Parathyroid adenoma (tissue), 2 donors: Measurements from ENCODE around the gene THEMIS2.

Experiments
- H2AFZ ChIP-seq: fragments of 300-600 bp; sonication (generic); one replicate; pipeline ENCODE4 v1.7.0; 2017; ENCODE audit warnings: antibody characterized with exemption, mild to moderate bottlenecking
- H3K27ac ChIP-seq: fragments of 300-600 bp; sonication (generic); one replicate; pipeline ENCODE4 v1.7.0; 2017
- H3K27me3 ChIP-seq: fragments of 300-600 bp; sonication (generic); one replicate; pipeline ENCODE4 v1.7.0; 2017; ENCODE audit warnings: low read length; ENCODE audit not compliant: control insufficient read depth, insufficient read depth
- H3K36me3 ChIP-seq: fragments of 300-600 bp; sonication (generic); one replicate; pipeline ENCODE4 v1.7.0; 2017; ENCODE audit warnings: low read length; ENCODE audit not compliant: control insufficient read depth, insufficient read depth
- H3K4me1 ChIP-seq: fragments of 300-600 bp; sonication (generic); one replicate; pipeline ENCODE4 v1.7.0; 2017; ENCODE audit warnings: control low read depth
- H3K4me2 ChIP-seq: fragments of 300-600 bp; sonication (generic); one replicate; pipeline ENCODE4 v1.7.0; 2017; ENCODE audit warnings: low read length
- H3K4me3 ChIP-seq: fragments of 300-600 bp; sonication (generic); one replicate; pipeline ENCODE4 v1.7.0; 2017; ENCODE audit warnings: low read depth, low read length
- H3K79me2 ChIP-seq: fragments of 300-600 bp; sonication (generic); one replicate; pipeline ENCODE4 v1.7.0; 2017; ENCODE audit warnings: control low read depth
- H3K9ac ChIP-seq: fragments of 300-600 bp; sonication (generic); one replicate; pipeline ENCODE4 v1.7.0; 2017; ENCODE audit warnings: mild to moderate bottlenecking
- H3K9me3 ChIP-seq: fragments of 300-600 bp; sonication (generic); one replicate; pipeline ENCODE4 v1.7.0; 2017; ENCODE audit warnings: low read length; ENCODE audit not compliant: control insufficient read depth
- TF ChIP-seq, protein P1 (sequence below): fragments of 300-600 bp; sonication (generic); IDR thresholded peaks from one replicate; pipeline ENCODE4 v1.7.0; 2017; ENCODE audit warnings: antibody characterized with exemption, mild to moderate bottlenecking
- donor health status: primary hyperparathyroidism.

The THEMIS2 gene

GRCh38 chr1:27858949-27859576, 13.3 kb upstream of the THEMIS2 start:
- Histone ChIP-seq H3K79me2 (no peaks in the 10 kb centered on the region), H2AFZ (no peak overlapping the region), H3K27ac (no peak overlapping the region), H3K9me3 (no peaks in the 10 kb centered on the region), H3K27me3 (no peaks in the 10 kb centered on the region), H3K4me1 (no peaks in the 10 kb centered on the region), H3K9ac (no peak overlapping the region), H3K4me3 (no peak overlapping the region), H3K36me3 (no peaks in the 10 kb centered on the region), H3K4me2 (no peak overlapping the region)
- TF ChIP-seq, protein P1, sequence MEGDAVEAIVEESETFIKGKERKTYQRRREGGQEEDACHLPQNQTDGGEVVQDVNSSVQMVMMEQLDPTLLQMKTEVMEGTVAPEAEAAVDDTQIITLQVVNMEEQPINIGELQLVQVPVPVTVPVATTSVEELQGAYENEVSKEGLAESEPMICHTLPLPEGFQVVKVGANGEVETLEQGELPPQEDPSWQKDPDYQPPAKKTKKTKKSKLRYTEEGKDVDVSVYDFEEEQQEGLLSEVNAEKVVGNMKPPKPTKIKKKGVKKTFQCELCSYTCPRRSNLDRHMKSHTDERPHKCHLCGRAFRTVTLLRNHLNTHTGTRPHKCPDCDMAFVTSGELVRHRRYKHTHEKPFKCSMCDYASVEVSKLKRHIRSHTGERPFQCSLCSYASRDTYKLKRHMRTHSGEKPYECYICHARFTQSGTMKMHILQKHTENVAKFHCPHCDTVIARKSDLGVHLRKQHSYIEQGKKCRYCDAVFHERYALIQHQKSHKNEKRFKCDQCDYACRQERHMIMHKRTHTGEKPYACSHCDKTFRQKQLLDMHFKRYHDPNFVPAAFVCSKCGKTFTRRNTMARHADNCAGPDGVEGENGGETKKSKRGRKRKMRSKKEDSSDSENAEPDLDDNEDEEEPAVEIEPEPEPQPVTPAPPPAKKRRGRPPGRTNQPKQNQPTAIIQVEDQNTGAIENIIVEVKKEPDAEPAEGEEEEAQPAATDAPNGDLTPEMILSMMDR: no peak

DNA sequence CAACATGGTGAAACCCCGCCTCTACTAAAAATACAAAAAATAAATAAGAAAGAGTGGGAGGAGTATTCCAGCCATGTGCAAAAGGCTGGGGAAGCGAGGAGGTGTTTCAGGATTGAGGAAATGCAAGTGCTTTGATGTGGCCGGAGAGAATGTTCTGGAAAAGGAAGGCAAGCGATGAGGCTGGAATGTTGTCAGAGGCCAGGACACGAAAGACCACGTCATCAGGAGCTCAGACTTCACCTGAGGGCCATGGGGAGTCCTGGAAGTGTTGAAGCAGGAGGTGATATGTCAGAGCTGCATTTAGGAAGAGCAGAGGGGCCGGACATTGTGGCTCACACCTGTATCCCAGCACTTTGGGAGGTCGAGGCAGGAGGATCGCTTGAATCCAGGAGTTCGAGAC, 10.9 kb upstream of the THEMIS2 start:
- H3K4me1 ChIP-seq: no peaks in the 10 kb centered on the region
- no peak overlapping the region for H3K9ac ChIP-seq
- no peaks in the 10 kb centered on the region for H3K9me3 ChIP-seq
- H3K4me3 ChIP-seq: no peak overlapping the region
- no peak overlapping the region for H3K27ac ChIP-seq
- H3K27me3 ChIP-seq: no peaks in the 10 kb centered on the region
- no peak overlapping the region for H2AFZ ChIP-seq
- H3K36me3 ChIP-seq: no peaks in the 10 kb centered on the region
- H3K4me2 ChIP-seq: no peak overlapping the region
- TF ChIP-seq, protein P1: no peak
- no peaks in the 10 kb centered on the region for H3K79me2 ChIP-seq

DNA sequence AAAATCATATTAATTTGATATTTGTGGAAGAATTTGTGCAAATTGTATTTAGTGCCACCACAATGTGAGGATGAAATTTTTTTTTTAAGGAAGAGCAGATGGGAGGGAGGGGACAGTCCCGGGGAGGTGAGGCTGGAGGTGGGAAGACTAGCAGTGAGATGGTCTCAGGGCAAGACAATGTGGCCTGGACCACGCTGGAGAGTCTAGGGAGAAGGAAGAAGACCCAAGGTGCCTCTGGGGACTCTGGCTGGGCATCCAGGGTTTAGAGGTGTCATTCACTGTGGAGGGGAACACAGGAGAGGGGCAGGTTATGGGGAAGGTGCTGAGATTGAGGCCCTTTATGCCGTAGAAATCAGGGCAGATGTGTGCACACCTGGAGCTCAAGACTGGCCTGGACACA, 10.3 kb upstream of the THEMIS2 start:
- no peak overlapping the region for H3K4me2 ChIP-seq
- TF ChIP-seq, protein P1: no peak
- H3K4me3 ChIP-seq: no peak overlapping the region
- H3K27me3 ChIP-seq: no peaks in the 10 kb centered on the region
- H3K79me2 ChIP-seq: no peaks in the 10 kb centered on the region
- no peaks in the 10 kb centered on the region for H3K4me1 ChIP-seq
- no peak overlapping the region for H3K9ac ChIP-seq
- H3K27ac ChIP-seq: no peak overlapping the region
- H3K36me3 ChIP-seq: no peaks in the 10 kb centered on the region
- no peak overlapping the region for H2AFZ ChIP-seq
- H3K9me3 ChIP-seq: no peaks in the 10 kb centered on the region

DNA sequence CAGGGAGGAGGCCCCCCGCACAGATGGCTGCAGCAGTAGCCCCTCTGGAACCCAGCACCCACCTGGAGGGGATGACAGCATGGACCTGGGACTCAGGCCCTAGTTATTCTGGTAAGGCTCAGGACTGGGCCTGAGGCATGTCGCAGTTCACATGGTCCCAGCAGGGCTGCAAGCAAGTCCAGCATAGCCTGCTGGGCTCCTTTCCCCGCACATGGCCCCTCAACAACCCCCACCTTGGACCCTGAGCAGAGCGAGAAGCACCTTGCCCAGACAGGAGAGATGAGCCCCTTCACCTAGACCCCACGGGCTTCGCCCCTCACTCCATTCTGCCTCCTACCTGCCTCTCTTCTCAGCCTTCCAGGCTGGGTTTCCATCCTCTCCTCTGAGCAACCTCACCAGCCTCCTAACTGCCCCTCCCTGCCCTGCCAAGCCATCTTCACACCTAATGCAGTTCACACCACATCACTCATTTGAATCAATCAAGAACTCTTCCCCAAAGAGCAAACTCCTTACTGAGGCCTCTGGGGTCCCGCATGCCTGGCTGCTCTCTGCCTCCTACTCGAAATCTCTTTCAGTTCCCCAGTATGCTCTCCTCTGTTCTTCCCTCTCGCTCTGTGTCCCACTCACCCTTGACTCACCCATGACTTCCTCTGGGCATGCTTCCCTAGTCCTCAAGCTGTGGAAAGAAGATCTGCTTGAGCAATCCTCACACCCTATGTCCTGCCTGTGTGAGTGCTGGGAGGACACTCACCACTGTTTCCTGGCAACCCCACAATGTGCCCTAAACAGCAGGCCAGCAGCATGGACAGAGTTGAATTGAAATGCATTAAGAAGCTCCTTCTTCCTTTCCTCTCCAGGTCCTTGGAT, 9.4 kb upstream of the THEMIS2 start:
- Histone ChIP-seq H3K4me3 (peak overlapping the region; percentile 14), H3K36me3 (no peaks in the 10 kb centered on the region), H3K79me2 (no peaks in the 10 kb centered on the region), H3K9me3 (no peaks in the 10 kb centered on the region), H3K9ac (no peak overlapping the region), H3K4me2 (no peak overlapping the region), H3K27me3 (no peaks in the 10 kb centered on the region), H3K27ac (peak overlapping the region; percentile 39), H2AFZ (peak overlapping the region; percentile 17), H3K4me1 (no peaks in the 10 kb centered on the region)
- TF ChIP-seq, protein P1: no peak
